ENCODE results near the gene DNAJC27.

GRCh38 chr2:24959761-24960160 lies 12.0 kb downstream of the DNAJC27 start:
- no peak for TF ChIP-seq CTCF (IDR thresholded peaks at IDR 0.05)
- TF ChIP-seq ZFX (IDR thresholded peaks at IDR 0.05; ENCODE audit: borderline replicate concordance) = no peak

Measured in 22Rv1 (cell line).